ENCODE data around the gene KIF1B. TPM values are rescaled to one million over a fixed set of nuclear protein-coding genes. Genes with fewer than 3 reads are reported as not detected.
"Not testable (repeated sequence)": the region's sequence is repeated elsewhere in the genome, so short reads cannot be mapped to it uniquely, and the experiment has no call there.

The KIF1B gene
- total and polyA plus RNA-seq, 7 donors: 4.8 to 78.4 (median 46.4) TPM

- Histone ChIP-seq H3K4me3 (no peak overlapping the region), H3K27ac (peak overlapping the region in 2 of 4 donors; percentile 18 to 27), H3K36me3 (peaks cover 33 to 100% (median 63%) of the 10 kb centered on the region in 4 donors), H3K4me1 (no peaks in the 10 kb centered on the region), H3K27me3 (no peaks in the 10 kb centered on the region), H3K9me3 (no peaks in the 10 kb centered on the region)
- intact Hi-C loops (cut with DNase I): no loop called here
- 51 to 56% methylated on average over 6 of the region's 6 CpGs for WGBS, 2 donors
- peak; percentile 40 for DNase-seq
- TF ChIP-seq EP300 (IDR thresholded peaks at IDR 0.05): no peak
- TF ChIP-seq POLR2AphosphoS5 (IDR thresholded peaks at IDR 0.05): no peak
- no peak for TF ChIP-seq CTCF (IDR thresholded peaks at IDR 0.05)
- TF ChIP-seq POLR2A (IDR thresholded peaks at IDR 0.05): no peak
These were observed 205.0 kb downstream of the KIF1B start for GRCh38 chr1:10415211-10415930.

- H3K27me3 ChIP-seq; H3K4me3 ChIP-seq; intact Hi-C loops (cut with DNase I); DNase-seq; H3K9me3 ChIP-seq; H3K4me1 ChIP-seq: not testable (repeated sequence)
- H3K36me3 ChIP-seq: peaks cover 30 to 100% (median 60%) of the 10 kb centered on the region in 4 donors
- 95% methylated on average over 1 of the region's 1 CpG for WGBS, 2 donors
- H3K27ac ChIP-seq: peak overlapping the region in 1 of 4 donors; percentile 7
These were observed 205.6 kb downstream of the KIF1B start for GRCh38 chr1:10415967-10416366.

GRCh38 chr1:10418741-10419140, 208.4 kb downstream of the KIF1B start:
- H3K4me3 ChIP-seq: not testable (repeated sequence)
- WGBS, 2 donors: 95 to 97% methylated on average over 8 of the region's 8 CpGs

DNA sequence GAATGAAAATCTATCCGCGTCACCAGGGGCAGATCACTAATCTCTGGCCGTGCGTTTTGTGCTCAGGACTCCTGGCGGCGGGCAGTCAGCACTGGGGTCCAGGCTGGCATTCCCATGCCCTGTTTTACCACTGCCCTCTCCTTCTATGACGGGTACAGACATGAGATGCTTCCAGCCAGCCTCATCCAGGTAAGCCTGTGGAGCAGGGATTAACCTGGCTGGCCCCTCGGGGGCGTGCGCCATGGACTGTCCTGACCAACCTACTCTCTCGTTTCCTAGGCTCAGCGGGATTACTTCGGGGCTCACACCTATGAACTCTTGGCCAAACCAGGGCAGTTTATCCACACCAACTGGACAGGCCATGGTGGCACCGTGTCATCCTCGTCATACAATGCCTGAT, 209.0 kb downstream of the KIF1B start:
- 90 to 95% methylated on average over 15 of the region's 15 CpGs for WGBS, 2 donors
- no peaks in the 10 kb centered on the region for H3K9me3 ChIP-seq
- H3K4me3 ChIP-seq: no peak overlapping the region
- intact Hi-C loops (cut with DNase I): no loop called here
- TF ChIP-seq POLR2A (IDR thresholded peaks at IDR 0.05): no peak
- no peak for TF ChIP-seq CTCF (IDR thresholded peaks at IDR 0.05)
- no peak for TF ChIP-seq POLR2AphosphoS5 (IDR thresholded peaks at IDR 0.05)
- TF ChIP-seq EP300 (IDR thresholded peaks at IDR 0.05): no peak
- DNase-seq: peak; percentile 34
- no peaks in the 10 kb centered on the region for H3K27me3 ChIP-seq
- H3K36me3 ChIP-seq: peaks cover 7 to 71% (median 34%) of the 10 kb centered on the region in 4 donors
- no peak overlapping the region for H3K27ac ChIP-seq
- no peaks in the 10 kb centered on the region for H3K4me1 ChIP-seq

More at GRCh38 chr1:10418741-10419140, 208.4 kb downstream of the KIF1B start:
- H3K9me3 ChIP-seq; DNase-seq; H3K27ac ChIP-seq; H3K27me3 ChIP-seq; intact Hi-C loops (cut with DNase I); H3K4me1 ChIP-seq: not testable (repeated sequence)
- peaks cover 7 to 77% (median 37%) of the 10 kb centered on the region in 4 donors for H3K36me3 ChIP-seq

- Histone ChIP-seq H3K4me1 (no peaks in the 10 kb centered on the region), H3K27ac (no peak overlapping the region), H3K4me3 (no peak overlapping the region), H3K27me3 (no peaks in the 10 kb centered on the region), H3K36me3 (peaks cover 7 to 48% (median 24%) of the 10 kb centered on the region in 4 donors), H3K9me3 (no peaks in the 10 kb centered on the region)
- DNase-seq: no peak
- intact Hi-C loops (cut with DNase I): loop anchor here (10.0 kb wide), 1 partner anchor 477 kb away; the partner anchor contains the start of genes LZIC and NMNAT1
- WGBS, 2 donors: 97 to 99% methylated on average over 5 of the region's 5 CpGs
- TF ChIP-seq EP300 (IDR thresholded peaks at IDR 0.05) (no peak), POLR2A (IDR thresholded peaks at IDR 0.05) (no peak), CTCF (IDR thresholded peaks at IDR 0.05) (no peak), POLR2AphosphoS5 (IDR thresholded peaks at IDR 0.05) (no peak)
These were observed 211.3 kb downstream of the KIF1B start for GRCh38 chr1:10421637-10422036.

Data from sigmoid colon (tissue), 7 donors.